ENCODE measurements around the gene PNKD. TPM values are rescaled to one million over a fixed set of nuclear protein-coding genes. Genes with fewer than 3 reads are reported as not detected.

The PNKD gene
- total and polyA plus RNA-seq, 10 of the 15 experiments (the other 5 are each of a cell fraction or from before 2014, with no cell fraction given), result 27.2 to 106 (median 61.3) TPM

- Histone ChIP-seq H3K27ac (ENCODE audit: control insufficient read depth, insufficient read depth) (no peak overlapping the region), H3K4me2 (ENCODE audit: control insufficient read depth, insufficient read depth) (no peak overlapping the region), H4K20me1 (ENCODE audit: control insufficient read depth, insufficient read depth) (no peaks in the 10 kb centered on the region), H3K4me3 (no peak overlapping the region), H3K79me2 (ENCODE audit: control insufficient read depth, insufficient read depth, low read length) (no peaks in the 10 kb centered on the region), H3K27me3 (replicated peaks in 1 of 2; ENCODE audit: control insufficient read depth in 2 of 2, insufficient read depth in 2 of 2, low read length in 1 of 2) (no peaks in the 10 kb centered on the region), H3K9me3 (replicated peaks; ENCODE audit: control insufficient read depth, insufficient read depth, low read length) (no peaks in the 10 kb centered on the region), H2AFZ (ENCODE audit: control insufficient read depth, low read depth, low read length) (no peak overlapping the region), H3K9ac (ENCODE audit: control insufficient read depth, insufficient read depth, low read length) (no peak overlapping the region), H3K4me1 (ENCODE audit: control insufficient read depth, insufficient read depth, low read length) (no peaks in the 10 kb centered on the region), H3K36me3 (ENCODE audit: control insufficient read depth in 2 of 2, insufficient read depth in 2 of 2, low read length in 1 of 2) (no peaks in the 10 kb centered on the region)
- FAIRE-seq (no peak), ATAC-seq (no peak), DNase-seq (ENCODE audit: low read depth, low spot score) (no peak)
- no TSS peak for BruUV-seq (replicated peaks)
- ChIA-PET CTCF (interaction anchor here (0.6 to 2.7 kb wide), 5 partner anchors 10 to 371 kb away, joined by 3 to 25 read pairs (median 6); partner anchors contain the start of gene CATIP), RAD21 (ENCODE audit: unreplicated experiment) (interaction anchor here (0.7 to 1.5 kb wide), 2 partner anchors 13 to 94 kb away, joined by 3 read pairs; no protein-coding TSS in a partner anchor), POLR2A (interaction anchor here (0.7 kb wide), 1 partner anchor 12 kb away, joined by 3 read pairs; no protein-coding TSS in a partner anchor), SMC1A (ENCODE audit: uncharacterized antibody, unreplicated experiment) (interaction anchor here (2.3 to 5.5 kb wide), 2 partner anchors 27 to 53 kb away, joined by 6 to 45 read pairs; partner anchors contain the start of genes AAMP and PNKD)
- in situ Hi-C loops (cut with MboI) (no loop called here), intact Hi-C loops (cut with micrococcal nuclease; ENCODE audit: unreplicated experiment) (loop anchor here (2.0 to 5.0 kb wide), 2 partner anchors 167 to 547 kb away; no protein-coding TSS in a partner anchor)
- no peak for TF ChIP-seq IKZF1 (conservative IDR thresholded peaks at IDR 0.05)
- TF ChIP-seq NKRF (conservative IDR thresholded peaks at IDR 0.05), result no peak
- no peak for TF ChIP-seq TAF1 (IDR thresholded peaks at IDR 0.05; ENCODE audit: borderline replicate concordance, low read depth, low read length)
- TF ChIP-seq PKNOX1 (IDR thresholded peaks at IDR 0.05), result no peak
- no peak for TF ChIP-seq EZH2 (IDR thresholded peaks at IDR 0.05; ENCODE audit: borderline replicate concordance, control insufficient read depth, low read depth, low read length)
- TF ChIP-seq MXI1 (IDR thresholded peaks at IDR 0.05; ENCODE audit: low read depth, low read length), result no peak
- no peak for TF ChIP-seq POU2F2 (IDR thresholded peaks at IDR 0.05; ENCODE audit: borderline replicate concordance, low read depth, low read length)
- no peak for TF ChIP-seq SREBF1 (IDR thresholded peaks at IDR 0.05; ENCODE audit: low read length)
- TF ChIP-seq NFYA (IDR thresholded peaks at IDR 0.05; ENCODE audit: borderline replicate concordance, low read depth, low read length), result no peak
- TF ChIP-seq E4F1 (IDR thresholded peaks at IDR 0.05; ENCODE audit: borderline replicate concordance, partially characterized antibody), result no peak
- TF ChIP-seq CREB1 (IDR thresholded peaks at IDR 0.05; ENCODE audit: low read depth), result no peak
- TF ChIP-seq REST (IDR thresholded peaks at IDR 0.05; ENCODE audit: low read depth, low read length), result no peak
- WGBS (ENCODE audit: insufficient coverage, insufficient replicate concordance, low lambda C conversion rate, missing lambda C conversion rate), result 63% methylated on average over 4 of the region's 4 CpGs
Measured at GRCh38 chr2:218300141-218300540, 29.8 kb downstream of the PNKD start.
